Activated CD8-positive, alpha-beta T cell treated with anti-CD3 and anti-CD28 coated beads, Interleukin-2, amount 10 ng/mL, durations not matched to agents 7 days and 5 days (primary cell): ENCODE results near the gene MRPL14. TPM values are rescaled to one million over a fixed set of nuclear protein-coding genes. Genes with fewer than 3 reads are reported as not detected.

Experiments
- total RNA-seq, 2 experiments: library from RNA; stranded (reverse); gene quantifications; one replicate each; pipeline ENCODE4 v1.2.3, GENCODE V29; 2021

Gene MRPL14
- total RNA-seq, 2 experiments from 2014 or later, result 57.3 to 60.9 TPM

Other genes starting within 250 kb of the MRPL14 start
- 10 to 100 TPM; 15.5 to 17.9 TPM for gene TMEM63B, start 102 bp upstream of the MRPL14 start, total RNA-seq
- under 1 TPM; 0.58 to 0.70 TPM for gene CAPN11, start 31.4 kb upstream of the MRPL14 start, total RNA-seq
- not detected for gene MYMX, start 89.5 kb upstream of the MRPL14 start, total RNA-seq
- gene SLC29A1, start 96.1 kb upstream of the MRPL14 start, total RNA-seq, result 10 to 100 TPM; 49.2 to 53.4 TPM
- 100 to 1,000 TPM; 741 to 755 TPM for gene HSP90AB1, start 119.6 kb upstream of the MRPL14 start, total RNA-seq
- gene SLC35B2, start 130.1 kb upstream of the MRPL14 start, total RNA-seq, result 10 to 100 TPM; 31.6 to 32.8 TPM
- 10 to 100 TPM; 14.1 to 16.9 TPM for gene NFKBIE, start 138.1 kb upstream of the MRPL14 start, total RNA-seq
- gene TMEM151B, start 143.0 kb upstream of the MRPL14 start, total RNA-seq, result not detected
- gene AARS2, start 185.9 kb upstream of the MRPL14 start, total RNA-seq, result 10 to 100 TPM; 19.4 to 20.5 TPM
- gene SPATS1, start 215.2 kb upstream of the MRPL14 start, total RNA-seq, result not detected